Uterus (tissue), 4 donors: ENCODE results near the gene NUDCD2. TPM values are rescaled to one million over a fixed set of nuclear protein-coding genes. Genes with fewer than 3 reads are reported as not detected.

ENCODE experiments used
- DNase-seq, 2 donors: peaks; one replicate each; pipeline ENCODE4 v3.0.0-alpha.2; 2019 to 2020
- H3K27ac ChIP-seq, 2 donors: fragments of 200-600 bp; sonication (generic); 1 replicate in 1 of 2; 2 replicates in 1 of 2; pipeline ENCODE4 v1.5.1; 2016 to 2018
- H3K27me3 ChIP-seq, 2 donors: fragments of 200-600 bp; sonication (generic); one replicate each; pipeline ENCODE4 v1.5.1; 2018 to 2019; ENCODE audit warnings: control low read depth in 1 of 2
- H3K36me3 ChIP-seq, 2 donors: fragments of 200-600 bp; sonication (generic); one replicate each; pipeline ENCODE4 v1.5.1; 2019; ENCODE audit warnings: control low read depth in 1 of 2
- H3K4me1 ChIP-seq, 2 donors: fragments of 200-600 bp; sonication (generic); one replicate each; pipeline ENCODE4 v1.5.1; 2018 to 2019; ENCODE audit warnings: control low read depth in 1 of 2
- H3K4me3 ChIP-seq, 2 donors: fragments of 200-600 bp; sonication (generic); 1 replicate in 1 of 2; 2 replicates in 1 of 2; pipeline ENCODE4 v1.5.1; 2018 to 2019; ENCODE audit warnings: mild to moderate bottlenecking in 1 of 2
- H3K9me3 ChIP-seq, 2 donors: fragments of 200-600 bp; sonication (generic); one replicate each; pipeline ENCODE4 v1.5.1; 2019; ENCODE audit warnings: control low read depth in 1 of 2
- CTCF ChIP-seq, 4 experiments: fragments of 200-600 bp in 2 of 4; fragments of 450-650 bp in 2 of 4; sonication (generic) in 2 of 4; IDR thresholded peaks; one replicate each; pipeline ENCODE4 v1.5.1; 2016 to 2019; ENCODE audit warnings: antibody characterized with exemption in 4 of 4, mild to moderate bottlenecking in 2 of 4, moderate library complexity in 1 of 4
- POLR2A ChIP-seq, 2 donors: fragments of 450-650 bp; IDR thresholded peaks; one replicate each; pipeline ENCODE4 v1.6.1; 2016; ENCODE audit warnings: antibody characterized with exemption in 2 of 2, mild to moderate bottlenecking in 1 of 2, moderate library complexity in 1 of 2
- intact Hi-C: fragments of 100-400 bp; cut with DNase I; formaldehyde crosslinking; loops from one replicate; pipeline ENCODE4 v1.15.1; 2023; ENCODE audit warnings: low total_unique reads
- total RNA-seq, 4 donors: library from RNA; depleted of rRNA in 3 of 4; stranded (reverse); fragments of >200 nt in 3 of 4; gene quantifications; one replicate each; pipeline versions ENCODE4 v1.1.0 to v1.2.4, GENCODE V29; 2014 to 2023
- donor health status: DM: yes; HTN: yes; CAD: no.

NUDCD2 gene
- total RNA-seq, 4 donors from 2014 or later = 7.6 to 24.8 (median 9.8) TPM

GRCh38 chr5:163409384-163409783 lies 50.5 kb downstream of the NUDCD2 start:
- DNase-seq = no peak
- H3K9me3 ChIP-seq = no peaks in the 10 kb centered on the region
- peaks cover 0 to 3% of the 10 kb centered on the region in 2 donors for H3K4me1 ChIP-seq
- intact Hi-C loops = no loop called here
- no peaks in the 10 kb centered on the region for H3K36me3 ChIP-seq
- H3K4me3 ChIP-seq = no peak overlapping the region
- H3K27me3 ChIP-seq = no peaks in the 10 kb centered on the region
- no peak for TF ChIP-seq CTCF (IDR thresholded peaks at IDR 0.05)
- no peak for TF ChIP-seq POLR2A (IDR thresholded peaks at IDR 0.05)
- no peak overlapping the region for H3K27ac ChIP-seq

GRCh38 chr5:163408311-163408923 lies 51.5 kb downstream of the NUDCD2 start:
- intact Hi-C loops = no loop called here
- Histone ChIP-seq H3K36me3 (no peaks in the 10 kb centered on the region), H3K9me3 (no peaks in the 10 kb centered on the region), H3K4me1 (peaks cover 0 to 3% of the 10 kb centered on the region in 2 donors), H3K27ac (no peak overlapping the region), H3K4me3 (peak overlapping the region in 1 of 2 donors; percentile 7), H3K27me3 (no peaks in the 10 kb centered on the region)
- peak; percentile 40 to 48 for DNase-seq
- TF ChIP-seq POLR2A (IDR thresholded peaks at IDR 0.05) = no peak
- TF ChIP-seq CTCF (IDR thresholded peaks at IDR 0.05) = peak; percentile 74 to 86 (median 80)

GRCh38 chr5:163407034-163407655 lies 52.8 kb downstream of the NUDCD2 start:
- TF ChIP-seq CTCF (IDR thresholded peaks at IDR 0.05) (no peak), POLR2A (IDR thresholded peaks at IDR 0.05) (no peak)
- Histone ChIP-seq H3K4me1 (peaks cover 0 to 3% of the 10 kb centered on the region in 2 donors), H3K4me3 (no peak overlapping the region), H3K9me3 (no peaks in the 10 kb centered on the region), H3K27ac (no peak overlapping the region), H3K27me3 (no peaks in the 10 kb centered on the region), H3K36me3 (no peaks in the 10 kb centered on the region)
- intact Hi-C loops = no loop called here
- no peak for DNase-seq

GRCh38 chr5:163404364-163405173 lies 55.3 kb downstream of the NUDCD2 start:
- no peak overlapping the region for H3K4me3 ChIP-seq
- H3K4me1 ChIP-seq = peaks cover 0 to 3% of the 10 kb centered on the region in 2 donors
- no peak overlapping the region for H3K27ac ChIP-seq
- H3K27me3 ChIP-seq = no peaks in the 10 kb centered on the region
- H3K36me3 ChIP-seq = no peaks in the 10 kb centered on the region
- H3K9me3 ChIP-seq = no peaks in the 10 kb centered on the region
- TF ChIP-seq POLR2A (IDR thresholded peaks at IDR 0.05) = no peak
- no peak for TF ChIP-seq CTCF (IDR thresholded peaks at IDR 0.05)
- no peak for DNase-seq
- intact Hi-C loops = no loop called here

- intact Hi-C loops = no loop called here
- H3K9me3 ChIP-seq = no peaks in the 10 kb centered on the region
Measured at GRCh38 chr5:163402007-163402406, 57.9 kb downstream of the NUDCD2 start.

More at GRCh38 chr5:163402007-163402406, 57.9 kb downstream of the NUDCD2 start:
- Histone ChIP-seq H3K4me1 (no peaks in the 10 kb centered on the region), H3K27ac (no peak overlapping the region), H3K36me3 (no peaks in the 10 kb centered on the region), H3K4me3 (no peak overlapping the region), H3K27me3 (no peaks in the 10 kb centered on the region)
- DNase-seq = no peak
- TF ChIP-seq POLR2A (IDR thresholded peaks at IDR 0.05) (no peak), CTCF (IDR thresholded peaks at IDR 0.05) (no peak)
